RWPE1 (cell line): ENCODE data around the gene DENND4C.

Experiments used
- CTCF ChIA-PET: fragments of 350-600 bp; sonication (Branson Sonifier 250); formaldehyde crosslinking; extraction: SDS; loops from one replicate; lab custom pipeline; 2021; lab: Yijun Ruan, JAX
- POLR2A ChIA-PET: fragments of 400-600 bp; formaldehyde crosslinking; extraction: SDS; loops from one replicate; lab custom pipeline; 2020; ENCODE audit warnings: antibody characterized with exemption; ENCODE audit not compliant: low non-redundant PET; lab: Yijun Ruan, JAX
- DNase-seq: peaks from one replicate; pipeline ENCODE4 v3.0.0; 2012; ENCODE audit warnings: low spot score
- H3K27ac ChIP-seq: fragments of 450-650 bp; 2 replicates; pipeline ENCODE4 v1.5.1; 2017
- TF ChIP-seq, protein P1 (sequence below): fragments of 450-650 bp; conservative IDR thresholded peaks from 2 replicates; pipeline ENCODE4 v1.5.1; 2017; ENCODE audit warnings: low read depth, mild to moderate bottlenecking

The DENND4C gene

DNA sequence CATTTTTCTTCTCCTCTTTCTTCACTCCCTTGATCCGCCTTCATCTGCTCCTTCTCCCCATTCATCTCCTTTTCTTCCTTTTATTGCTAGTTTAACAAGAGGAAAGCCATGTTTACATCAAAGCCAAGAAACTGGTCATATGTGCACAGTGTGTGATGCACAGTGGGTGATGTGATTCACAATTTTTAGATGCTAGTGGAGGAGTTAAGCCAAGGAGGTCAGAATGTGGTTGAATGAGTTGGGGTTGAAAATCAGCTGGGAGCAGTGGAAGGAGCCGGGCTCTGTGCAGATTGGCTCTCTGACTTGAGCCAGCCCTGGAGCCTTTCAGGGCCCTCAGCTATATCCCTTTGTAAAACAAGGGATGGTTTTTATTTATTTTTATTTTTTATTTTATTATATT is 185.7 kb downstream of the DENND4C start:
- POLR2A ChIA-PET = no interaction called here
- CTCF ChIA-PET = no interaction called here
- DNase-seq = no peak
- TF ChIP-seq, protein P1, sequence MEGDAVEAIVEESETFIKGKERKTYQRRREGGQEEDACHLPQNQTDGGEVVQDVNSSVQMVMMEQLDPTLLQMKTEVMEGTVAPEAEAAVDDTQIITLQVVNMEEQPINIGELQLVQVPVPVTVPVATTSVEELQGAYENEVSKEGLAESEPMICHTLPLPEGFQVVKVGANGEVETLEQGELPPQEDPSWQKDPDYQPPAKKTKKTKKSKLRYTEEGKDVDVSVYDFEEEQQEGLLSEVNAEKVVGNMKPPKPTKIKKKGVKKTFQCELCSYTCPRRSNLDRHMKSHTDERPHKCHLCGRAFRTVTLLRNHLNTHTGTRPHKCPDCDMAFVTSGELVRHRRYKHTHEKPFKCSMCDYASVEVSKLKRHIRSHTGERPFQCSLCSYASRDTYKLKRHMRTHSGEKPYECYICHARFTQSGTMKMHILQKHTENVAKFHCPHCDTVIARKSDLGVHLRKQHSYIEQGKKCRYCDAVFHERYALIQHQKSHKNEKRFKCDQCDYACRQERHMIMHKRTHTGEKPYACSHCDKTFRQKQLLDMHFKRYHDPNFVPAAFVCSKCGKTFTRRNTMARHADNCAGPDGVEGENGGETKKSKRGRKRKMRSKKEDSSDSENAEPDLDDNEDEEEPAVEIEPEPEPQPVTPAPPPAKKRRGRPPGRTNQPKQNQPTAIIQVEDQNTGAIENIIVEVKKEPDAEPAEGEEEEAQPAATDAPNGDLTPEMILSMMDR = no peak
- no peak overlapping the region for H3K27ac ChIP-seq

DNA sequence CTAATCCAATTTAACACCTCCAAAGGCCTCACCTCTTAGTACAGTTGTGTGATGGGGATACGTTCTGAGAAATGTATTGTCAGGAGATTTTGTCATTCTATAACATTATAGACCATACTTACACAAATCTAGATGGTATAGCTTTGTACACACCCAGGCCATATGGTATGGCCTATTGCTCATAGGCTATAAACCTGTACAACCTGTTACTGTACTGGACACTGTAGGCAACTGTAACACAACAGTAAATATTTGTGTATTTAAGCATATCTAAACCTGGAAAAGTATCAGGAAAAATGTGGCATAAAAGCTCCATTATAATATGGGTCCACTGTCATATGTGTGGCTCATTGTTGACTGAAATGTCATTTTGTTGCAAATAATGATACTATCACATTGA is 190.4 kb downstream of the DENND4C start:
- ChIA-PET POLR2A (no interaction called here), CTCF (interaction anchor here (0.7 kb wide), 1 partner anchor 44 kb away, joined by 3 read pairs; no protein-coding TSS in a partner anchor)
- TF ChIP-seq, protein P1 = no peak
- DNase-seq = no peak
- H3K27ac ChIP-seq = no peak overlapping the region
